ENCODE measurements around the gene WDR48.
A peak's percentile ranks its signal among the peaks of the same experiment; 100 is the strongest.

Gene WDR48

DNA sequence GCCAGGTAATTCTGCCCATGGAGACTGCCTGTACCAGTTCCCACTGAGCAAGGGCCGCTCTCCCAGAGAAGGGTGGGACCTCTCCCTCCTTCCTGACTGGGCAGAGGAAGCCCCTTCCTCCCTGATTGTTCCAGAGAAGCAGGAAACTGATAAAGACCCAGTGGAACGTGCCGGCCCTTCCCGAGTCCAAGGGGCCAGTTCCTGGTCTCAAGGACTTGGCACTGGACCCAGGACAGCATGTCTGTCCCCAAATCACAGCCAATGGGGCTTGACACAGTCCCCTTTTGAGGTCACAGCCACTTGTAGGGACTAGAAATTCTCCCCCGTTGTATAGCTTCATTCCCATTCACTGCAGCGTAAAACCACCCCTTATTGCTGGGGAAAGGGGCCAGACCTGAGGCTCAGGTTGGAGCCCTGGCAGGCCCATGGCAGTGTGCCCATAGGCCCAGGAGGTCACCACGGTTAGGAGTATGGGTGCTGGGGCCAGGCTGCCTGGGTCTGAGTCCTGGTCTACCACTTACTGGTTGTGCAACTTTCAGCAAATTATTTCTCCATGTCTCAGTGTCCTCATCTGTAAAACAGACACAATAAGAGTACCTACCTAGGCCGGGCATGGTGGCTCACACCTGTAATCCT lies 83.5 kb downstream of the WDR48 start:
- H3K27me3 ChIP-seq (ENCODE audit: low read depth, low read length), result no peaks in the 10 kb centered on the region
- H3K27ac ChIP-seq (ENCODE audit: low read length), result no peak overlapping the region
- H3K4me3 ChIP-seq (ENCODE audit: low read depth in 1 of 2, low read length in 2 of 2), result no peak overlapping the region
- peaks cover 5 to 14% of the 10 kb centered on the region in 2 donors for H3K36me3 ChIP-seq (ENCODE audit: control insufficient read depth in 1 of 2, insufficient read depth in 2 of 2, low read length in 2 of 2)
- H3K4me1 ChIP-seq (ENCODE audit: control insufficient read depth in 1 of 2, insufficient read depth in 2 of 2, low read length in 2 of 2), result peaks cover 3 to 10% of the 10 kb centered on the region in 2 donors
- no peaks in the 10 kb centered on the region for H3K9me3 ChIP-seq (ENCODE audit: control insufficient read depth in 1 of 2, low read length in 2 of 2)

DNA sequence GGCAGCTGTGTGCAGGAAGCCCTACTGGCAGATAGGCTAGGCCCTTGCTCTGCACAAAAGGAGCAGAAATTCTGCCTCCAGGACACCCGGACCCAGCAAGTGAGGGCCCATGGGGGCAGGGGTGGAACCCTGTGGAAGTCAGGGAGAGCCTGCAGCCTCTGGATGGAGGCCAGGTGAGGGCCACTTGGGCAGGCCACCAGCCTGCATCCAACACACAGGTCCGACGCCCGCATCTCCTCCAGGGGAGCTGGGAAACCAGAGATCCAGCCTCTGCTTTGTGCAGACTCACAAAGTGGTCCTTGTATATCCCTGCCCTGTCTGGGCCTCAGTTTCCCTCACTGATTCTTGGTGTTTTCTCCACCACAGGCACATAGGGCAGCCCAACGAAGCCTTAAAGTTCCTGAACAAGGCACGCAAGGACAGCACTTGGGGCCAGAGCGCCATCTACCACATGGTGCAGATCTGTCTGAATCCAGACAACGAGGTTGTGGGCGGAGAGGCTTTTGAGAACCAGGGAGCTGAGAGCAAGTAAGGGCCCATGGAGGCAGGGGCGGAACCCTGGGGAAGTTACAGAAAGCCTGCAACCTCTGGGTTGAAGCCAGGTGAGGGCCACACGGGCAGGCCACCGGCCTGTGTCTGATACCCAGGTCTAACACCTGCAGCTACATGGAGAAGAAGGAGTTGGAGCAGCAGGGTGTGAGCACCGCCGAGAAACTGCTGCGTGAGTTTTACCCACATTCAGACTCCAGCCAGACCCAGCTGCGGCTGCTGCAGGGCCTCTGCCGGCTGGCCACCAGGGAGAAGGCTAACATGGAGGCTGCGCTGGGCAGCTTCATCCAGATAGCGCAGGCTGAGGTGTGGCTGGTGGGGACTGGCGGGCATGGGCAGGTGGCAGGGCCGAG lies 85.0 kb downstream of the WDR48 start:
- Histone ChIP-seq H3K4me1 (ENCODE audit: control insufficient read depth in 1 of 2, insufficient read depth in 2 of 2, low read length in 2 of 2) (peaks cover 11 to 19% of the 10 kb centered on the region in 2 donors), H3K4me3 (ENCODE audit: low read depth in 1 of 2, low read length in 2 of 2) (no peak overlapping the region), H3K27ac (ENCODE audit: low read length) (no peak overlapping the region), H3K27me3 (ENCODE audit: low read depth, low read length) (no peaks in the 10 kb centered on the region), H3K9me3 (ENCODE audit: control insufficient read depth in 1 of 2, low read length in 2 of 2) (no peaks in the 10 kb centered on the region), H3K36me3 (ENCODE audit: control insufficient read depth in 1 of 2, insufficient read depth in 2 of 2, low read length in 2 of 2) (peaks cover 19 to 23% of the 10 kb centered on the region in 2 donors)

DNA sequence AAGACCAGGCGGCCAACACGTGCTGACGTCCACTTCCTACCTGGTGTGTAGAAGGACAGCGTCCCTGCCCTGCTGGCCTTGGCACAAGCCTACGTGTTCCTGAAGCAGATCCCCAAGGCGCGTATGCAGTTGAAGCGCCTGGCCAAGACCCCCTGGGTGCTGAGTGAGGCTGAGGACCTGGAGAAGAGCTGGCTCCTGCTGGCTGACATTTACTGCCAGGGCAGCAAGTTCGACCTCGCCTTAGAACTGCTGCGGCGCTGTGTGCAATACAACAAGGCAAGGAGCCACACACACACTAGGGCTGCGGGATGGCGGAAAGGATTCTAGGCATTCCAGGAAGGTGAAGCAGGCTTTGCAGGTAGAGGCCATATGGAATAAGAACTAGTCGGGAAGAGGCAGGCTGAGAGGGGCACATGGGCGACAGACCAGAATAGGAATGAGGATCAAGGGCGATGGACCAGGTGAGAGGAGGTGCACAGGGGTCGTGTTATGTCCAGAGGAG lies 85.7 kb downstream of the WDR48 start:
- Histone ChIP-seq H3K27me3 (ENCODE audit: low read depth, low read length) (no peaks in the 10 kb centered on the region), H3K4me1 (ENCODE audit: control insufficient read depth in 1 of 2, insufficient read depth in 2 of 2, low read length in 2 of 2) (peaks cover 18 to 26% of the 10 kb centered on the region in 2 donors), H3K36me3 (ENCODE audit: control insufficient read depth in 1 of 2, insufficient read depth in 2 of 2, low read length in 2 of 2) (peaks cover 26 to 29% of the 10 kb centered on the region in 2 donors), H3K9me3 (ENCODE audit: control insufficient read depth in 1 of 2, low read length in 2 of 2) (no peaks in the 10 kb centered on the region), H3K4me3 (ENCODE audit: low read depth in 1 of 2, low read length in 2 of 2) (no peak overlapping the region), H3K27ac (ENCODE audit: low read length) (no peak overlapping the region)

DNA sequence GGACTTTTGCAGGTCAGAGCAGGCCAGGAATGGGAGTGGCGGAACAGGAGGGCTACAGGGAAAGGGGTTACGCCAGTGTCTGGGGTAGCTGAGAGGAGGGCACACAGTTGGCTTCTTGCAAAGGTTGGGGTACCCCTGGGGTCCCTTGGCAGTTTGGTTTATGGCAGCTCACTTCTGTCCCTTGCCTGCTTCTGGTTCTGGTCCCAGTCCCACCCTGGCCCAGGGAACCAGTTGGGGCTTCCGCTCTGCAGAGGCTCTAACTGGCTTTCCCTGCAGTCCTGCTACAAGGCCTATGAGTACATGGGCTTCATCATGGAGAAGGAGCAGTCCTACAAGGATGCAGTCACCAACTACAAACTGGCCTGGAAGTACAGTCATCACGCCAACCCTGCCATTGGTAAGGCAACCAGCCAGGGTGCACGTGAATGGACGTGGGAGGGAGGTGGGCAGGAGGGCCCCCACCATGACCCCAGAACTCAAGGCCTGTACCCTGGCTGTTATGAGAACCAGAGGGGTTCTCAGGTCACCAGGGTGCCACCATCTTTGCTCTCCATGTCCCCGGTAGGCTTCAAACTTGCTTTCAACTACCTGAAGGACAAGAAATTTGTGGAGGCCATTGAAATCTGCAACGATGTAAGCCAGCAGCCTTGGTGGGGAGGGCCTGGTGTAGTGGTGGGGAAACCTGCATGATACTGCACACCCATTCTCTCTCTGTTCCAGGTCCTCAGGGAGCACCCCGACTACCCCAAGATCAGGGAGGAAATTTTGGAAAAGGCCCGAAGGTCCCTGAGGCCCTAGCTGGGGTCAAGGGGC lies 86.4 kb downstream of the WDR48 start:
- H3K4me3 ChIP-seq (ENCODE audit: low read depth in 1 of 2, low read length in 2 of 2), result no peak overlapping the region
- H3K9me3 ChIP-seq (ENCODE audit: control insufficient read depth in 1 of 2, low read length in 2 of 2), result no peaks in the 10 kb centered on the region
- peaks cover 24 to 33% of the 10 kb centered on the region in 2 donors for H3K4me1 ChIP-seq (ENCODE audit: control insufficient read depth in 1 of 2, insufficient read depth in 2 of 2, low read length in 2 of 2)
- no peaks in the 10 kb centered on the region for H3K27me3 ChIP-seq (ENCODE audit: low read depth, low read length)
- H3K36me3 ChIP-seq (ENCODE audit: control insufficient read depth in 1 of 2, insufficient read depth in 2 of 2, low read length in 2 of 2), result peaks cover 33% of the 10 kb centered on the region in 2 donors
- H3K27ac ChIP-seq (ENCODE audit: low read length), result no peak overlapping the region

DNA sequence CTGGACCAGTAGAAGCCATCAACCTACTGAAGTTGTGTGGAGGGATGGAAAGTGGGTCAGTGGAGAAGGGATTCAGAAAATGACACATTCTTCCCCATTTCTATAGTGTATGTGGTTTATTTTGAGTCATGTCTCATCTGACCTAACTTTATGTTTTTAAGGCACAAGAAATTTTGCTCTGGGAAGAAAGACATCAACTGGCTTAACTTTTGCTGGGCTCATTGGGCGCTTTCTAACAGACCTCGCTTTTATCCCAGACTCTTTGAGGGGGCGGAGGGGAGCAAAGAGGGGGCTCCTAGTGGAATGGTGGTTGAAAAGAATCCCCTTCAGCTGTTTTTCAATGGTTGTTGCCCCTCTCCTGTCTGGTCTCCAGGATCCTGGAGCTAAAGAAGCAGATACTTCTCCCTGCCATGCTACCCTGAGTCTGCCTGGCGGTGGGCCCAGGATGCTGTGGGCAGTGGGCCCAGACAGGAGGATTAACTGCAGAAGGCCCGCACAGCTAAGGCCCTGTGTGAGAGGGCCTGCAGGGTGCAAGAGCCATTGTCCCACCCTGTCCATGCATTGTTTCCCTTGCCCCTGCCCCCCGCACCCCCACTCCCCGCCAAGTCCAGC lies 87.1 kb downstream of the WDR48 start:
- Histone ChIP-seq H3K27ac (ENCODE audit: low read length) (no peak overlapping the region), H3K4me3 (ENCODE audit: low read depth in 1 of 2, low read length in 2 of 2) (no peak overlapping the region), H3K4me1 (ENCODE audit: control insufficient read depth in 1 of 2, insufficient read depth in 2 of 2, low read length in 2 of 2) (peaks cover 24 to 33% of the 10 kb centered on the region in 2 donors), H3K9me3 (ENCODE audit: control insufficient read depth in 1 of 2, low read length in 2 of 2) (no peaks in the 10 kb centered on the region), H3K36me3 (ENCODE audit: control insufficient read depth in 1 of 2, insufficient read depth in 2 of 2, low read length in 2 of 2) (peaks cover 40 to 41% of the 10 kb centered on the region in 2 donors), H3K27me3 (ENCODE audit: low read depth, low read length) (no peaks in the 10 kb centered on the region)

DNA sequence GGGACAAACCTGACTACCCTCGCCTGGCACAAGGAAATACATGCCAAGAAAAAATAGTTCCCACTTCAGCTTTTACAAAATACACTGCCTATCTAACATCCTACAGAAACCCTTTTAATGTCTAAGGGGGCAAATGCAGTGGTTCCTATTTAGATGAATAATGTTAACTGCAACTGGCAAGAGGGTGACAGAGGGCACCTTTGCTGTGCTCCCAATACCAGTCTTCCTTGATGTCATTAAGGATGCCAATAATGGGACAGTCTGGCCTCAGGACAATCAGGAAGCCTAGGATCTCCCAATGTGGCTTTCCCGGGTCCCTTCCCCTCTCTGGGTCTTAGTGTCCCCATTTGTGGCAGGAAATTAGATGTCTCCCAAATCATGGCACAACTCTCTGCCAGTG lies 87.6 kb downstream of the WDR48 start:
- Histone ChIP-seq H3K27me3 (ENCODE audit: low read depth, low read length) (no peaks in the 10 kb centered on the region), H3K4me1 (ENCODE audit: control insufficient read depth in 1 of 2, insufficient read depth in 2 of 2, low read length in 2 of 2) (peaks cover 24 to 33% of the 10 kb centered on the region in 2 donors), H3K4me3 (ENCODE audit: low read depth in 1 of 2, low read length in 2 of 2) (no peak overlapping the region), H3K9me3 (ENCODE audit: control insufficient read depth in 1 of 2, low read length in 2 of 2) (no peaks in the 10 kb centered on the region), H3K27ac (ENCODE audit: low read length) (no peak overlapping the region), H3K36me3 (ENCODE audit: control insufficient read depth in 1 of 2, insufficient read depth in 2 of 2, low read length in 2 of 2) (peaks cover 45 to 46% of the 10 kb centered on the region in 2 donors)

DNA sequence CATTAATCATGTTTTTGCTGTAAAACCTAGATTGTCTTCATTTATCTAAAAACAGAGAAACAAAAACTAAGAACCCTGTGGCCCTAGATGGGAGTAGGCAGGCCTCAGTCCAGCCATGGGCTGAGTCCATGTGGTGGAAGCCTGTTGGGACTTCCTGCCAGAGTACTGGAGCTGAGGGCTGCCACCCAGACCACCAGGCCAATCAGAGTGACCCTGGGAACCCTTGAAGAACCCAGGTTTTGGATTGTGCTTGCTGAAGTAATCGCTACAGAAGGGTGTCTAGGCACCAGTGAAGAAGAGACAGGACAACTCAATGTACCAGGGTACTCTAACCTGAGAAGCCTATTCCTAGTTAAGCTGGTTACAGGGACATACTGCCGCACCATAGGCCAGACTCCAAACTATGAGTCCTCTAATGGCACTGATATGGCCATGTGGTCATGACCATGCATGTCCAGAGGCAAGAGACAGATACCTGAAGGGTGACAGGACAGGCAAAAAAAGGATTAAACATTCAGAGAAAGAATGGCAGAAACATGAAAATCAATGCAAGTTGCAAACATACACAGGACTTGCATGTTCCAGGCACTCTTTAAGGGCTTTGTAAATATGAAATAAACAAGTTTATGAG lies 88.6 kb downstream of the WDR48 start:
- H3K27me3 ChIP-seq (ENCODE audit: low read depth, low read length), result no peaks in the 10 kb centered on the region
- H3K4me1 ChIP-seq (ENCODE audit: control insufficient read depth in 1 of 2, insufficient read depth in 2 of 2, low read length in 2 of 2), result peaks cover 24 to 37% of the 10 kb centered on the region in 2 donors

DNA sequence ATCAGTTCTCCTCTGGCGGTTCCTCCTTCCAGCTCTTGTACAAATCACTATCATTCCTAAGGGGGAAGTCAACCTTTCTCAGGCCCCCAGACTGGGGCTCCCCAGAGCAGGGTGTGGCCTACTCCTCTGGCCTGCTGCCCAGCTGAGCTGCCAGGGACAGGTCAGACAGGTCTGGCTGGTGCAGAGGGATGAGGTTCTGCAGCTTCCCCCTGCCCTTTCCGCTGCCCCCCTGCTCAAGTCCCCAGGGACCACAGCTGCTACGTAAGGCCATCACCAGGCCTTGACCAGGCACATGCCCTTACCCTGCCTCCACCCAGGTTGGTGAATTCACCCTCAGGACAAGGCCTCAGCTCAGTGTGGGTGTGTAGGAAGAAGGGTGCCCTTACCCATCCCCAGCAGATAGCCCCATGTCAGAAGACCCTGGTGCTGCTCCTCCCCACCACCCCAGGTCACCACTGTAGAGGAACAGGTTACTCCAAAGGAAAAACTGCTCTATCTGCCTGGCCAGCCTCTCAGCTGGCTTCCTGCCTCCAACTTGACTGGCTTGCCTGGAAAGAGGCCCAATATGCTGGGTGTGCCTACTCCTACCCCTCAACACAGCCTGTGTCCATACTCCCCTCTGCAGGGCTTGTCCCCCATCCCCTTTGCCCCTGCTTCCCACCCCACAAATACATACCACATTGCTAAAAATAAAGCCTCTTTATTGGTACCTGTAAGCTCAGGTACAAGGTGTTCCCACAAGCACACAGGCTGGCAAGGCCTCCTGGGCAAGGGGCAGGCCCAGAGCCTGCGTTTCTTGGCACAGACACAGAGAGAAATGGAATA lies 89.6 kb downstream of the WDR48 start:
- Histone ChIP-seq H3K4me1 (ENCODE audit: control insufficient read depth in 1 of 2, insufficient read depth in 2 of 2, low read length in 2 of 2) (peaks cover 32 to 46% of the 10 kb centered on the region in 2 donors), H3K27ac (ENCODE audit: low read length) (peak overlapping the region; percentile 47), H3K36me3 (ENCODE audit: control insufficient read depth in 1 of 2, insufficient read depth in 2 of 2, low read length in 2 of 2) (peaks cover 63 to 65% of the 10 kb centered on the region in 2 donors)

More for the DNA sequence above, 88.6 kb downstream of the WDR48 start:
- no peaks in the 10 kb centered on the region for H3K9me3 ChIP-seq (ENCODE audit: control insufficient read depth in 1 of 2, low read length in 2 of 2)
- no peak overlapping the region for H3K4me3 ChIP-seq (ENCODE audit: low read depth in 1 of 2, low read length in 2 of 2)
- H3K36me3 ChIP-seq (ENCODE audit: control insufficient read depth in 1 of 2, insufficient read depth in 2 of 2, low read length in 2 of 2), result peaks cover 55 to 56% of the 10 kb centered on the region in 2 donors
- no peak overlapping the region for H3K27ac ChIP-seq (ENCODE audit: low read length)

DNA sequence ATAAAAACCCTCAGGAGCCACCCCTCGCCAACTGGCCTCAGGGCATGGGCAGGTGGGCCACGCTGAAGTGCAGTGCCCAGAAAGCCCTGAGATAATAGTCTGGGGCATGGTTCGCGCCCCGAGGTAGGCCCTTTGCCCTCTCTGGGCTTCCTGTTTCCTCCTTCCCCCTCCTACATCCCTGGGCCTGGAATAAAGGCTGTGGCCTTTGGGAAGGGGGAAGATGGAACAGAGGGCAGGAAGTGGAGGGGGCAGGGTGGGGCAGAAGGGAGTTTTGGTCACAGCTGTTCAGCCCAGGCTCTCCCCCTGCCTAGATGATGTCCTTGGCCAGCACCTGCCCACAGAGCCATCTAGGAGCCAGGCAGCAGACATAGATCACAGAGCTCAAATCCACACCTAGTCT lies 90.3 kb downstream of the WDR48 start:
- H3K4me3 ChIP-seq (ENCODE audit: low read depth in 1 of 2, low read length in 2 of 2), result no peak overlapping the region
- H3K36me3 ChIP-seq (ENCODE audit: control insufficient read depth in 1 of 2, insufficient read depth in 2 of 2, low read length in 2 of 2), result peaks cover 61 to 68% of the 10 kb centered on the region in 2 donors

More for the DNA sequence above, 89.6 kb downstream of the WDR48 start:
- no peaks in the 10 kb centered on the region for H3K9me3 ChIP-seq (ENCODE audit: control insufficient read depth in 1 of 2, low read length in 2 of 2)
- no peaks in the 10 kb centered on the region for H3K27me3 ChIP-seq (ENCODE audit: low read depth, low read length)
- no peak overlapping the region for H3K4me3 ChIP-seq (ENCODE audit: low read depth in 1 of 2, low read length in 2 of 2)

More for the DNA sequence above, 90.3 kb downstream of the WDR48 start:
- Histone ChIP-seq H3K4me1 (ENCODE audit: control insufficient read depth in 1 of 2, insufficient read depth in 2 of 2, low read length in 2 of 2) (peaks cover 37 to 53% of the 10 kb centered on the region in 2 donors), H3K9me3 (ENCODE audit: control insufficient read depth in 1 of 2, low read length in 2 of 2) (no peaks in the 10 kb centered on the region), H3K27ac (ENCODE audit: low read length) (peak overlapping the region; percentile 47), H3K27me3 (ENCODE audit: low read depth, low read length) (no peaks in the 10 kb centered on the region)
